OCI-LY7 (cell line): ENCODE data around the gene C10orf90.

Experiments
- EZH2phosphoT487 ChIP-seq: fragments of 200-600 bp; sonication (generic); IDR thresholded peaks from 2 replicates; pipeline ENCODE4 v1.6.1; 2018; ENCODE audit warnings: low read depth, borderline replicate concordance, mild to moderate bottlenecking, mixed run types, antibody characterized with exemption, low read length, moderate library complexity, mixed read lengths
- TF ChIP-seq, protein P1 (sequence below): fragments of 200-600 bp; sonication (generic); conservative IDR thresholded peaks from 2 replicates; pipeline ENCODE4 v1.5.1; 2014; ENCODE audit warnings: mild to moderate bottlenecking, antibody characterized with exemption, low read length, moderate library complexity, mixed read lengths

- no peak for TF ChIP-seq EZH2phosphoT487
- TF ChIP-seq, protein P1, sequence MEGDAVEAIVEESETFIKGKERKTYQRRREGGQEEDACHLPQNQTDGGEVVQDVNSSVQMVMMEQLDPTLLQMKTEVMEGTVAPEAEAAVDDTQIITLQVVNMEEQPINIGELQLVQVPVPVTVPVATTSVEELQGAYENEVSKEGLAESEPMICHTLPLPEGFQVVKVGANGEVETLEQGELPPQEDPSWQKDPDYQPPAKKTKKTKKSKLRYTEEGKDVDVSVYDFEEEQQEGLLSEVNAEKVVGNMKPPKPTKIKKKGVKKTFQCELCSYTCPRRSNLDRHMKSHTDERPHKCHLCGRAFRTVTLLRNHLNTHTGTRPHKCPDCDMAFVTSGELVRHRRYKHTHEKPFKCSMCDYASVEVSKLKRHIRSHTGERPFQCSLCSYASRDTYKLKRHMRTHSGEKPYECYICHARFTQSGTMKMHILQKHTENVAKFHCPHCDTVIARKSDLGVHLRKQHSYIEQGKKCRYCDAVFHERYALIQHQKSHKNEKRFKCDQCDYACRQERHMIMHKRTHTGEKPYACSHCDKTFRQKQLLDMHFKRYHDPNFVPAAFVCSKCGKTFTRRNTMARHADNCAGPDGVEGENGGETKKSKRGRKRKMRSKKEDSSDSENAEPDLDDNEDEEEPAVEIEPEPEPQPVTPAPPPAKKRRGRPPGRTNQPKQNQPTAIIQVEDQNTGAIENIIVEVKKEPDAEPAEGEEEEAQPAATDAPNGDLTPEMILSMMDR = no peak
These were observed 238.0 kb downstream of the C10orf90 start for GRCh38 chr10:126432507-126432906.
